Measurements from ENCODE around the gene AP2A2. TPM values are rescaled to one million over a fixed set of nuclear protein-coding genes. Genes with fewer than 3 reads are reported as not detected.
A peak's percentile ranks its signal among the peaks of the same experiment; 100 is the strongest.
"Not testable (repeated sequence)": the region's sequence is repeated elsewhere in the genome, so short reads cannot be mapped to it uniquely, and the experiment has no call there.

Gene AP2A2
- total RNA-seq, 2 experiments from 2014 or later: 49.1 to 52.1 TPM

- H3K9me3 Mint-ChIP-seq: no peaks in the 10 kb centered on the region
- POLR2A ChIA-PET: no interaction called here
- DNase-seq (no peak), ATAC-seq (ENCODE audit: low read depth) (no peak)
- peak overlapping the region; percentile 45 for H3K27ac Mint-ChIP-seq
- H3K27me3 Mint-ChIP-seq: no peaks in the 10 kb centered on the region
- no peak overlapping the region for H3K4me3 Mint-ChIP-seq
- H3K36me3 Mint-ChIP-seq: peaks cover 9% of the 10 kb centered on the region
- H3K4me1 Mint-ChIP-seq: peaks cover 20% of the 10 kb centered on the region
Observed at GRCh38 chr11:971092-971690, 45.5 kb downstream of the AP2A2 start.

GRCh38 chr11:971731-972365 is 46.2 kb downstream of the AP2A2 start:
- no peak overlapping the region for H3K27ac Mint-ChIP-seq

GRCh38 chr11:972523-973211 is 47.0 kb downstream of the AP2A2 start:
- ATAC-seq (ENCODE audit: low read depth) (no peak), DNase-seq (no peak)
- H3K27ac Mint-ChIP-seq: no peak overlapping the region
- POLR2A ChIA-PET: no interaction called here
- peaks cover 7% of the 10 kb centered on the region for H3K36me3 Mint-ChIP-seq
- H3K4me3 Mint-ChIP-seq: no peak overlapping the region
- no peaks in the 10 kb centered on the region for H3K27me3 Mint-ChIP-seq
- H3K4me1 Mint-ChIP-seq: peaks cover 21% of the 10 kb centered on the region
- H3K9me3 Mint-ChIP-seq: no peaks in the 10 kb centered on the region

More at GRCh38 chr11:971731-972365, 46.2 kb downstream of the AP2A2 start:
- Mint-ChIP-seq H3K36me3 (peaks cover 7% of the 10 kb centered on the region), H3K27me3 (no peaks in the 10 kb centered on the region), H3K9me3 (no peaks in the 10 kb centered on the region), H3K4me3 (no peak overlapping the region), H3K4me1 (peaks cover 21% of the 10 kb centered on the region)
- ATAC-seq (ENCODE audit: low read depth) (no peak), DNase-seq (no peak)
- POLR2A ChIA-PET: no interaction called here

- no peak overlapping the region for H3K27ac Mint-ChIP-seq
- no peaks in the 10 kb centered on the region for H3K27me3 Mint-ChIP-seq
- peaks cover 7% of the 10 kb centered on the region for H3K36me3 Mint-ChIP-seq
- ATAC-seq (ENCODE audit: low read depth): no peak
- H3K4me3 Mint-ChIP-seq: no peak overlapping the region
- peaks cover 21% of the 10 kb centered on the region for H3K4me1 Mint-ChIP-seq
- POLR2A ChIA-PET: no interaction called here
- H3K9me3 Mint-ChIP-seq: no peaks in the 10 kb centered on the region
- DNase-seq: no peak
Observed at GRCh38 chr11:973237-973636, 47.6 kb downstream of the AP2A2 start.

- Mint-ChIP-seq H3K36me3 (peaks cover 13% of the 10 kb centered on the region), H3K4me1 (peaks cover 13% of the 10 kb centered on the region)
- DNase-seq; ATAC-seq (ENCODE audit: low read depth); POLR2A ChIA-PET; H3K9me3 Mint-ChIP-seq; H3K27me3 Mint-ChIP-seq; H3K4me3 Mint-ChIP-seq; H3K27ac Mint-ChIP-seq: not testable (repeated sequence)
Observed at GRCh38 chr11:975376-975775, 49.7 kb downstream of the AP2A2 start.

GRCh38 chr11:975827-976226 is 50.2 kb downstream of the AP2A2 start:
- no peaks in the 10 kb centered on the region for H3K9me3 Mint-ChIP-seq
- H3K4me1 Mint-ChIP-seq: peaks cover 12% of the 10 kb centered on the region
- DNase-seq: no peak
- peaks cover 14% of the 10 kb centered on the region for H3K36me3 Mint-ChIP-seq
- POLR2A ChIA-PET: no interaction called here
- no peaks in the 10 kb centered on the region for H3K27me3 Mint-ChIP-seq
- no peak overlapping the region for H3K4me3 Mint-ChIP-seq
- ATAC-seq (ENCODE audit: low read depth): no peak
- H3K27ac Mint-ChIP-seq: no peak overlapping the region

- Mint-ChIP-seq H3K4me1 (peaks cover 13% of the 10 kb centered on the region), H3K9me3 (no peaks in the 10 kb centered on the region), H3K27ac (no peak overlapping the region), H3K4me3 (no peak overlapping the region), H3K36me3 (peaks cover 14% of the 10 kb centered on the region), H3K27me3 (no peaks in the 10 kb centered on the region)
- DNase-seq (no peak), ATAC-seq (ENCODE audit: low read depth) (peak; percentile 14)
- POLR2A ChIA-PET: no interaction called here
Observed at GRCh38 chr11:976431-977160, 50.9 kb downstream of the AP2A2 start.

- Mint-ChIP-seq H3K27me3 (no peaks in the 10 kb centered on the region), H3K4me1 (peaks cover 13% of the 10 kb centered on the region), H3K36me3 (peaks cover 15% of the 10 kb centered on the region), H3K27ac (no peak overlapping the region), H3K9me3 (no peaks in the 10 kb centered on the region), H3K4me3 (no peak overlapping the region)
- ATAC-seq (ENCODE audit: low read depth) (no peak), DNase-seq (no peak)
- POLR2A ChIA-PET: no interaction called here
Observed at GRCh38 chr11:977830-978720, 52.4 kb downstream of the AP2A2 start.

GRCh38 chr11:978781-979180 is 53.1 kb downstream of the AP2A2 start:
- H3K27ac Mint-ChIP-seq: no peak overlapping the region
- H3K4me1 Mint-ChIP-seq: peaks cover 13% of the 10 kb centered on the region
- no peak overlapping the region for H3K4me3 Mint-ChIP-seq
- H3K27me3 Mint-ChIP-seq: no peaks in the 10 kb centered on the region
- no peaks in the 10 kb centered on the region for H3K9me3 Mint-ChIP-seq
- DNase-seq (no peak), ATAC-seq (ENCODE audit: low read depth) (no peak)
- peaks cover 15% of the 10 kb centered on the region for H3K36me3 Mint-ChIP-seq
- POLR2A ChIA-PET: no interaction called here

- no peak overlapping the region for H3K4me3 Mint-ChIP-seq
- no peaks in the 10 kb centered on the region for H3K27me3 Mint-ChIP-seq
- POLR2A ChIA-PET: no interaction called here
- peaks cover 12% of the 10 kb centered on the region for H3K4me1 Mint-ChIP-seq
- no peak for DNase-seq
- ATAC-seq (ENCODE audit: low read depth): no peak
- H3K9me3 Mint-ChIP-seq: no peaks in the 10 kb centered on the region
- peaks cover 15% of the 10 kb centered on the region for H3K36me3 Mint-ChIP-seq
- peak overlapping the region; percentile 2 for H3K27ac Mint-ChIP-seq
Observed at GRCh38 chr11:980438-981357, 55.0 kb downstream of the AP2A2 start.

- Mint-ChIP-seq H3K27ac (no peak overlapping the region), H3K4me3 (no peak overlapping the region), H3K27me3 (no peaks in the 10 kb centered on the region), H3K4me1 (peaks cover 8% of the 10 kb centered on the region), H3K36me3 (peaks cover 15% of the 10 kb centered on the region), H3K9me3 (no peaks in the 10 kb centered on the region)
- ATAC-seq (ENCODE audit: low read depth) (no peak), DNase-seq (no peak)
- POLR2A ChIA-PET: no interaction called here
Observed at GRCh38 chr11:981764-982163, 56.1 kb downstream of the AP2A2 start.

- Mint-ChIP-seq H3K36me3 (peaks cover 7% of the 10 kb centered on the region), H3K4me3 (no peak overlapping the region), H3K4me1 (peaks cover 7% of the 10 kb centered on the region), H3K27ac (no peak overlapping the region), H3K9me3 (no peaks in the 10 kb centered on the region), H3K27me3 (no peaks in the 10 kb centered on the region)
- POLR2A ChIA-PET: no interaction called here
- DNase-seq (no peak), ATAC-seq (ENCODE audit: low read depth) (no peak)
Observed at GRCh38 chr11:984546-984945, 58.9 kb downstream of the AP2A2 start.

Measured in activated naive CD8-positive, alpha-beta T cell treated with anti-CD3 and anti-CD28 coated beads, Interleukin-2, amount 10 ng/mL, durations not matched to agents 7 days and 5 days (primary cell).